ENCODE measurements around the gene BLCAP.

DNA sequence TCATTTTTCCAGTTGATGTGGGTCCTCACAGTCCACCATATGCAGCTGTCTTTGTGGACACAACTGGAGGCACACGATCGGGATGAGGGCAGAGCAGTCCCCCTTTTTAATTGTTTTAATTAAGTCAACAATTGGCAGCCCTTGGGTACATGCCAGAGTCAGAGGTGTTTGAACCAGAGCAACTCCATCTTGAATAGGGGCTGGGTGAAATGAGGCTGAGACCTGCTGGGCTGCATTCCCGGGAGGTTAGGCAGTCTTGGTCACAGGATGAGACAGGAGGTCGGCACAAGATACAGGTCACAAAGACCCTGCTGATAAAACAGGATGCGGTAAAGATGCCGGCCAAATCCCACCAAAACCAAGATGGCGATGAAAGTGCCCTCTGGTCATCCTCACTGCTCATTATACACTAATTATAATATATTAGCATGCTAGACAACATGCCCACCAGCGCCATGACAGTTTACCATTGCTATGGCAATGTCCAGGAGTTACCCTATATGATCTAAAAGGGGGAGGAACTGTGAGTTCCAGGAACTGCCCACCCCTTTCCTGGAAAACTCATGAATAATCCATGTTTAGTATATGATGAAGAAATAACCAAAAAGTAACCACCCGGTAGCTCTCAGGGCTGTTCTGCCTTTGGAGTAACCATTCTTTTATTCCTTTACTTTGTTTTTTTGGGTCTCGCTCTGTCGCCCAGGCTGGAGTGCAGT, 31.8 kb upstream of the BLCAP start:
- TF ChIP-seq, protein P1, sequence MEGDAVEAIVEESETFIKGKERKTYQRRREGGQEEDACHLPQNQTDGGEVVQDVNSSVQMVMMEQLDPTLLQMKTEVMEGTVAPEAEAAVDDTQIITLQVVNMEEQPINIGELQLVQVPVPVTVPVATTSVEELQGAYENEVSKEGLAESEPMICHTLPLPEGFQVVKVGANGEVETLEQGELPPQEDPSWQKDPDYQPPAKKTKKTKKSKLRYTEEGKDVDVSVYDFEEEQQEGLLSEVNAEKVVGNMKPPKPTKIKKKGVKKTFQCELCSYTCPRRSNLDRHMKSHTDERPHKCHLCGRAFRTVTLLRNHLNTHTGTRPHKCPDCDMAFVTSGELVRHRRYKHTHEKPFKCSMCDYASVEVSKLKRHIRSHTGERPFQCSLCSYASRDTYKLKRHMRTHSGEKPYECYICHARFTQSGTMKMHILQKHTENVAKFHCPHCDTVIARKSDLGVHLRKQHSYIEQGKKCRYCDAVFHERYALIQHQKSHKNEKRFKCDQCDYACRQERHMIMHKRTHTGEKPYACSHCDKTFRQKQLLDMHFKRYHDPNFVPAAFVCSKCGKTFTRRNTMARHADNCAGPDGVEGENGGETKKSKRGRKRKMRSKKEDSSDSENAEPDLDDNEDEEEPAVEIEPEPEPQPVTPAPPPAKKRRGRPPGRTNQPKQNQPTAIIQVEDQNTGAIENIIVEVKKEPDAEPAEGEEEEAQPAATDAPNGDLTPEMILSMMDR (IDR thresholded peaks at IDR 0.05) = no peak
- no peak for TF ChIP-seq POLR2A (IDR thresholded peaks at IDR 0.05)
